Activated naive CD8-positive, alpha-beta T cell treated with anti-CD3 and anti-CD28 coated beads, Interleukin-2, amount 10 ng/mL, durations not matched to agents 7 days and 5 days (primary cell): ENCODE data around the gene ARHGAP22. TPM values are rescaled to one million over a fixed set of nuclear protein-coding genes. Genes with fewer than 3 reads are reported as not detected.
A peak's percentile ranks its signal among the peaks of the same experiment; 100 is the strongest.

Source experiments
- ATAC-seq: fragments of 150-1000 bp; cut with Tn5 transposase; one replicate; pipeline ENCODE4 v1.10.0; 2021; ENCODE audit warnings: low read depth, moderate library complexity
- POLR2A ChIA-PET: fragments of 350-600 bp; sonication (Branson Sonifier 250); formaldehyde crosslinking; loops from one replicate; lab custom pipeline; 2021; ENCODE audit warnings: antibody characterized with exemption; lab: Charles Lee
- DNase-seq: peaks from one replicate; pipeline ENCODE4 v3.0.0; 2021
- H3K27ac Mint-ChIP-seq: one replicate; pipeline ENCODE4 v1.8.0; 2022; ENCODE audit warnings: mild to moderate bottlenecking, mixed read lengths
- H3K27me3 Mint-ChIP-seq: one replicate; pipeline ENCODE4 v1.8.0; 2022; ENCODE audit warnings: mild to moderate bottlenecking, moderate library complexity, mixed read lengths
- H3K36me3 Mint-ChIP-seq: one replicate; pipeline ENCODE4 v1.8.0; 2021; ENCODE audit warnings: mild to moderate bottlenecking, mixed read lengths
- H3K4me1 Mint-ChIP-seq: one replicate; pipeline ENCODE4 v1.8.0; 2021; ENCODE audit warnings: mixed read lengths
- H3K4me3 Mint-ChIP-seq: one replicate; pipeline ENCODE4 v1.8.0; 2022; ENCODE audit warnings: mild to moderate bottlenecking, moderate library complexity, mixed read lengths
- H3K9me3 Mint-ChIP-seq: one replicate; pipeline ENCODE4 v1.8.0; 2021; ENCODE audit warnings: mixed read lengths
- total RNA-seq, 2 experiments: library from RNA; stranded (reverse); gene quantifications; one replicate each; pipeline ENCODE4 v1.2.3, GENCODE V29; 2021

ARHGAP22 gene
- total RNA-seq, 2 experiments from 2014 or later, result 0.26 to 0.30 TPM

GRCh38 chr10:48504141-48504885 is 100.6 kb downstream of the ARHGAP22 start:
- no peak overlapping the region for H3K4me3 Mint-ChIP-seq
- H3K9me3 Mint-ChIP-seq, result no peaks in the 10 kb centered on the region
- peaks cover 2% of the 10 kb centered on the region for H3K27me3 Mint-ChIP-seq
- ATAC-seq (no peak), DNase-seq (no peak)
- POLR2A ChIA-PET, result no interaction called here
- H3K27ac Mint-ChIP-seq, result no peak overlapping the region
- no peaks in the 10 kb centered on the region for H3K36me3 Mint-ChIP-seq
- H3K4me1 Mint-ChIP-seq, result peaks cover 1% of the 10 kb centered on the region

GRCh38 chr10:48503293-48503911 is 101.5 kb downstream of the ARHGAP22 start:
- ATAC-seq (no peak), DNase-seq (no peak)
- Mint-ChIP-seq H3K9me3 (no peaks in the 10 kb centered on the region), H3K4me1 (peaks cover 1% of the 10 kb centered on the region), H3K36me3 (no peaks in the 10 kb centered on the region), H3K4me3 (no peak overlapping the region), H3K27ac (no peak overlapping the region), H3K27me3 (peaks cover 4% of the 10 kb centered on the region)
- POLR2A ChIA-PET, result no interaction called here

- no peak overlapping the region for H3K27ac Mint-ChIP-seq
- no peaks in the 10 kb centered on the region for H3K36me3 Mint-ChIP-seq
- H3K4me3 Mint-ChIP-seq, result no peak overlapping the region
- no peak for DNase-seq
- H3K27me3 Mint-ChIP-seq, result peaks cover 5% of the 10 kb centered on the region
- peaks cover 1% of the 10 kb centered on the region for H3K4me1 Mint-ChIP-seq
- no peaks in the 10 kb centered on the region for H3K9me3 Mint-ChIP-seq
- ATAC-seq, result no peak
- POLR2A ChIA-PET, result no interaction called here
Observed at GRCh38 chr10:48502791-48503190, 102.1 kb downstream of the ARHGAP22 start.

GRCh38 chr10:48501787-48502771 is 102.8 kb downstream of the ARHGAP22 start:
- Mint-ChIP-seq H3K27me3 (peaks cover 8% of the 10 kb centered on the region), H3K36me3 (no peaks in the 10 kb centered on the region), H3K4me1 (peaks cover 1% of the 10 kb centered on the region), H3K9me3 (no peaks in the 10 kb centered on the region), H3K4me3 (no peak overlapping the region), H3K27ac (no peak overlapping the region)
- POLR2A ChIA-PET, result no interaction called here
- ATAC-seq (no peak), DNase-seq (no peak)

GRCh38 chr10:48501226-48501625 is 103.6 kb downstream of the ARHGAP22 start:
- H3K36me3 Mint-ChIP-seq, result no peaks in the 10 kb centered on the region
- ATAC-seq (no peak), DNase-seq (no peak)
- H3K27ac Mint-ChIP-seq, result no peak overlapping the region
- no peak overlapping the region for H3K4me3 Mint-ChIP-seq
- no peaks in the 10 kb centered on the region for H3K9me3 Mint-ChIP-seq
- peaks cover 8% of the 10 kb centered on the region for H3K27me3 Mint-ChIP-seq
- POLR2A ChIA-PET, result no interaction called here
- H3K4me1 Mint-ChIP-seq, result peaks cover 1% of the 10 kb centered on the region

GRCh38 chr10:48500771-48501170 is 104.1 kb downstream of the ARHGAP22 start:
- Mint-ChIP-seq H3K4me3 (no peak overlapping the region), H3K36me3 (no peaks in the 10 kb centered on the region), H3K27me3 (peaks cover 6% of the 10 kb centered on the region), H3K27ac (peak overlapping the region; percentile 37), H3K4me1 (no peaks in the 10 kb centered on the region), H3K9me3 (no peaks in the 10 kb centered on the region)
- POLR2A ChIA-PET, result no interaction called here
- no peak for ATAC-seq
- no peak for DNase-seq

- DNase-seq (no peak), ATAC-seq (no peak)
- no peaks in the 10 kb centered on the region for H3K36me3 Mint-ChIP-seq
- peaks cover 11% of the 10 kb centered on the region for H3K27me3 Mint-ChIP-seq
- POLR2A ChIA-PET, result no interaction called here
- H3K9me3 Mint-ChIP-seq, result no peaks in the 10 kb centered on the region
- H3K4me3 Mint-ChIP-seq, result no peak overlapping the region
- H3K27ac Mint-ChIP-seq, result no peak overlapping the region
- H3K4me1 Mint-ChIP-seq, result peaks cover 12% of the 10 kb centered on the region
Observed at GRCh38 chr10:48498940-48499510, 105.8 kb downstream of the ARHGAP22 start.

GRCh38 chr10:48497780-48498770 is 106.8 kb downstream of the ARHGAP22 start:
- H3K36me3 Mint-ChIP-seq, result no peaks in the 10 kb centered on the region
- POLR2A ChIA-PET, result no interaction called here
- DNase-seq (no peak), ATAC-seq (no peak)
- H3K27me3 Mint-ChIP-seq, result peaks cover 13% of the 10 kb centered on the region
- H3K27ac Mint-ChIP-seq, result no peak overlapping the region
- no peak overlapping the region for H3K4me3 Mint-ChIP-seq
- no peaks in the 10 kb centered on the region for H3K9me3 Mint-ChIP-seq
- H3K4me1 Mint-ChIP-seq, result peaks cover 21% of the 10 kb centered on the region

- Mint-ChIP-seq H3K9me3 (no peaks in the 10 kb centered on the region), H3K27me3 (peaks cover 13% of the 10 kb centered on the region), H3K4me1 (peaks cover 21% of the 10 kb centered on the region), H3K36me3 (no peaks in the 10 kb centered on the region), H3K27ac (no peak overlapping the region), H3K4me3 (no peak overlapping the region)
- POLR2A ChIA-PET, result no interaction called here
- DNase-seq, result no peak
- ATAC-seq, result no peak
Observed at GRCh38 chr10:48496831-48497779, 107.8 kb downstream of the ARHGAP22 start.

- H3K4me1 Mint-ChIP-seq, result peaks cover 21% of the 10 kb centered on the region
- H3K27me3 Mint-ChIP-seq, result peaks cover 14% of the 10 kb centered on the region
- DNase-seq, result no peak
- no peak overlapping the region for H3K4me3 Mint-ChIP-seq
- POLR2A ChIA-PET, result no interaction called here
- no peak overlapping the region for H3K27ac Mint-ChIP-seq
- H3K9me3 Mint-ChIP-seq, result no peaks in the 10 kb centered on the region
- no peaks in the 10 kb centered on the region for H3K36me3 Mint-ChIP-seq
- ATAC-seq, result no peak
Observed at GRCh38 chr10:48496105-48496830, 108.6 kb downstream of the ARHGAP22 start.
